NB4 (cell line): ENCODE results near the gene RNF31.

ENCODE experiments used
- DNase-seq: peaks from one replicate; pipeline ENCODE4 v3.0.0; 2010; ENCODE audit warnings: low read depth
- H3K4me3 ChIP-seq: one replicate; pipeline ENCODE4 v1.5.1; 2011; ENCODE audit warnings: mild to moderate bottlenecking, low read depth, low read length, moderate library complexity
- CTCF ChIP-seq: IDR thresholded peaks from one replicate; pipeline ENCODE4 v1.5.1; 2012; ENCODE audit warnings: low read depth, low read length
- MAX ChIP-seq: IDR thresholded peaks from 2 replicates; pipeline ENCODE4 v1.6.1; 2011; ENCODE audit warnings: low read depth, low read length
- MYC ChIP-seq: IDR thresholded peaks from 2 replicates; pipeline ENCODE4 v1.6.1; 2011; ENCODE audit warnings: low read depth, low read length
- POLR2A ChIP-seq: IDR thresholded peaks from 2 replicates; pipeline ENCODE4 v1.6.1; 2011; ENCODE audit warnings: mild to moderate bottlenecking; ENCODE audit not compliant: insufficient read length; ENCODE audit errors: extremely low read depth

The RNF31 gene

GRCh38 chr14:24159777-24160498 is 12.6 kb downstream of the RNF31 start:
- no peak overlapping the region for H3K4me3 ChIP-seq
- no peak for DNase-seq
- TF ChIP-seq MYC (no peak), POLR2A (no peak), CTCF (no peak), MAX (no peak)

- no peak for DNase-seq
- TF ChIP-seq MYC, result no peak
- TF ChIP-seq POLR2A, result no peak
- TF ChIP-seq CTCF, result no peak
- TF ChIP-seq MAX, result no peak
- H3K4me3 ChIP-seq, result no peak overlapping the region
Observed at GRCh38 chr14:24160499-24160849, 13.2 kb downstream of the RNF31 start.

- TF ChIP-seq MAX (peak; percentile 99), MYC (peak; percentile 76; the same call in 1 of the 2 replicates), CTCF (peak; percentile 71), POLR2A (no peak)
Observed at GRCh38 chr14:24160850-24161804, 13.8 kb downstream of the RNF31 start, which contains the start of gene IRF9. IRF9 (plus strand) TSS chr14:24161265; CDS start chr14:24162145, 880 bp downstream.

GRCh38 chr14:24162093-24162492 is 14.8 kb downstream of the RNF31 start:
- no peak for TF ChIP-seq MYC
- TF ChIP-seq CTCF, result no peak
- no peak for TF ChIP-seq POLR2A
- no peak for TF ChIP-seq MAX
- H3K4me3 ChIP-seq, result peak overlapping the region; percentile 78
- DNase-seq, result no peak

More at GRCh38 chr14:24160850-24161804, 13.8 kb downstream of the RNF31 start, which contains the start of gene IRF9:
- peak within 1 kb of the TSS; percentile 78 for H3K4me3 ChIP-seq
- peak; percentile 96 for DNase-seq

- no peak for DNase-seq
- TF ChIP-seq MYC, result no peak
- no peak for TF ChIP-seq POLR2A
- TF ChIP-seq CTCF, result no peak
- no peak for TF ChIP-seq MAX
- H3K4me3 ChIP-seq, result no peak overlapping the region
Observed at GRCh38 chr14:24164518-24164991, 17.3 kb downstream of the RNF31 start.
